Sigmoid colon (tissue), 4 donors: Measurements from ENCODE around the gene DTNA.

Source experiments
- POLR2A ChIP-seq, 2 donors: fragments of 450-650 bp; IDR thresholded peaks; one replicate each; pipeline ENCODE4 v1.6.1; 2016; ENCODE audit warnings: antibody characterized with exemption in 2 of 2, mild to moderate bottlenecking in 2 of 2, moderate library complexity in 2 of 2
- POLR2AphosphoS5 ChIP-seq, 4 donors: sonication (generic); formaldehyde crosslinking; IDR thresholded peaks; one replicate each; pipeline ENCODE4 v1.6.1; 2017; ENCODE audit warnings: antibody characterized with exemption in 4 of 4
- TF ChIP-seq, protein P1 (sequence below), 4 experiments: fragments of 450-650 bp in 3 of 4; fragments of 200-600 bp in 1 of 4; IDR thresholded peaks; one replicate each; pipeline ENCODE4 v1.5.1; 2016 to 2019; ENCODE audit warnings: antibody characterized with exemption in 4 of 4, mild to moderate bottlenecking in 3 of 4, moderate library complexity in 2 of 4

DNA sequence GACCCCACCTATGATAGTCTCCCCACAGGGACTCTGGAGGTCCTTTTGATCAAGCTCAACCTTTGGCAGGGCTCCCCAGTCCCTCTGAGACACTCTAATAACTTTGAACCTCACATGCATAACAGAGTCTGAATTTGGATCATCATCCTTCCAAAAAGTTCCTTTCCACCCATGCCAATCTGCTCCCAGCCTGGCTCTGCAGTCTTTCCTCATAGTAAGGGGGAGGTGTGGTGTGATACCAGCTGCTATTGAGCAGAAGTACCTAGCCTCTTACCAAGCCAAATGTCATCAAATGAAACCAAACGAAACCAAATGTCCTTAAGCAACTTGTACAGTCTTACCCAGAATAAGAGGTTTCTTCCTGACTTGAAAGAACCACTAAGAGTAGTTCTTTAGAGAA is 36.5 kb downstream of the DTNA start:
- TF ChIP-seq, protein P1, sequence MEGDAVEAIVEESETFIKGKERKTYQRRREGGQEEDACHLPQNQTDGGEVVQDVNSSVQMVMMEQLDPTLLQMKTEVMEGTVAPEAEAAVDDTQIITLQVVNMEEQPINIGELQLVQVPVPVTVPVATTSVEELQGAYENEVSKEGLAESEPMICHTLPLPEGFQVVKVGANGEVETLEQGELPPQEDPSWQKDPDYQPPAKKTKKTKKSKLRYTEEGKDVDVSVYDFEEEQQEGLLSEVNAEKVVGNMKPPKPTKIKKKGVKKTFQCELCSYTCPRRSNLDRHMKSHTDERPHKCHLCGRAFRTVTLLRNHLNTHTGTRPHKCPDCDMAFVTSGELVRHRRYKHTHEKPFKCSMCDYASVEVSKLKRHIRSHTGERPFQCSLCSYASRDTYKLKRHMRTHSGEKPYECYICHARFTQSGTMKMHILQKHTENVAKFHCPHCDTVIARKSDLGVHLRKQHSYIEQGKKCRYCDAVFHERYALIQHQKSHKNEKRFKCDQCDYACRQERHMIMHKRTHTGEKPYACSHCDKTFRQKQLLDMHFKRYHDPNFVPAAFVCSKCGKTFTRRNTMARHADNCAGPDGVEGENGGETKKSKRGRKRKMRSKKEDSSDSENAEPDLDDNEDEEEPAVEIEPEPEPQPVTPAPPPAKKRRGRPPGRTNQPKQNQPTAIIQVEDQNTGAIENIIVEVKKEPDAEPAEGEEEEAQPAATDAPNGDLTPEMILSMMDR (IDR thresholded peaks at IDR 0.05), result no peak
- TF ChIP-seq POLR2A (IDR thresholded peaks at IDR 0.05), result no peak
- TF ChIP-seq POLR2AphosphoS5 (IDR thresholded peaks at IDR 0.05), result no peak
